ENCODE results near the gene AP3B2. TPM values are rescaled to one million over a fixed set of nuclear protein-coding genes. Genes with fewer than 3 reads are reported as not detected.

The AP3B2 gene
- total and polyA plus RNA-seq, 2 of the 4 experiments (the other 2 are of a cell fraction), result 0.14 TPM; not detected in 1

- WGBS, 2 experiments (ENCODE audit: extremely low coverage in 2 of 2, insufficient read length in 1 of 2), result 40% methylated on average over 1 of the region's 2 CpGs; no CpG with 5 or more reads in 1 of the 2 experiments
- Histone ChIP-seq H3K36me3 (ENCODE audit: control insufficient read depth, insufficient read depth, low read length) (no peaks in the 10 kb centered on the region), H2BK20ac (ENCODE audit: low read depth, low read length) (no peak overlapping the region), H3K56ac (ENCODE audit: extremely low read depth, insufficient read depth, low read length) (no peak overlapping the region), H3K9ac (ENCODE audit: low read depth, low read length) (no peak overlapping the region), H3K27me3 (ENCODE audit: control insufficient read depth, insufficient read depth, low read length) (peaks cover 13% of the 10 kb centered on the region), H3K23ac (ENCODE audit: low read depth, low read length) (no peak overlapping the region), H2AFZ (replicated peaks; ENCODE audit: low read length, poor library complexity) (no peak overlapping the region), H3K79me1 (ENCODE audit: low read depth in 1 of 2, low read length in 2 of 2) (no peaks in the 10 kb centered on the region), H2BK15ac (ENCODE audit: low read depth, low read length) (no peak overlapping the region), H2BK120ac (ENCODE audit: low read depth, low read length) (no peak overlapping the region), H2AK9ac (replicated peaks; ENCODE audit: low read depth, low read length, poor library complexity) (no peak overlapping the region), H3K4me1 (ENCODE audit: control insufficient read depth, insufficient read depth, low read length) (no peaks in the 10 kb centered on the region), H4K91ac (ENCODE audit: insufficient read depth, low read depth, low read length) (no peak overlapping the region), H2BK5ac (ENCODE audit: low read depth, low read length, poor library complexity, severe bottlenecking) (no peak overlapping the region), H3K14ac (replicated peaks; ENCODE audit: low read depth, low read length) (no peak overlapping the region), H3K27ac (ENCODE audit: insufficient read depth, low read length) (no peak overlapping the region), H4K20me1 (ENCODE audit: insufficient read depth, low read length) (no peaks in the 10 kb centered on the region), H4K5ac (ENCODE audit: low read depth, low read length) (no peak overlapping the region), H3K9me3 (ENCODE audit: control insufficient read depth, insufficient read depth, low read length) (no peaks in the 10 kb centered on the region), H3K4me3 (ENCODE audit: insufficient read depth, low read depth, low read length) (no peak overlapping the region), H3K4me2 (ENCODE audit: low read depth, low read length) (no peak overlapping the region), H2AK5ac (ENCODE audit: low read depth, low read length) (no peak overlapping the region), H3K18ac (ENCODE audit: low read depth, low read length) (no peak overlapping the region), H4K8ac (ENCODE audit: low read depth in 2 of 2, low read length in 2 of 2) (no peak overlapping the region), H3K4ac (ENCODE audit: low read depth, low read length) (no peak overlapping the region), H3K9me1 (ENCODE audit: insufficient read depth, low read length) (no peaks in the 10 kb centered on the region)
- DNase-seq (no peak), ATAC-seq (ENCODE audit: low read depth) (no peak)
- ChIA-PET POLR2A (ENCODE audit: unreplicated experiment) (no interaction called here), CTCF (no interaction called here)
- dilution Hi-C loops (cut with HindIII; ENCODE audit: low sequenced_read_pairs, unreplicated experiment), result no loop called here
- intact Hi-C loops (cut with micrococcal nuclease), result no loop called here
- in situ Hi-C loops (cut with MboI; ENCODE audit: low sequenced_read_pairs), result no loop called here
- TF ChIP-seq CHD1 (IDR thresholded peaks at IDR 0.05; ENCODE audit: low read depth, low read length) (no peak), POLR2A (IDR thresholded peaks at IDR 0.05; ENCODE audit: low read depth, low read length) (no peak), CEBPB (IDR thresholded peaks at IDR 0.05; ENCODE audit: low read depth, low read length) (no peak), RFX5 (IDR thresholded peaks at IDR 0.05; ENCODE audit: low read depth, low read length) (no peak), RCOR1 (IDR thresholded peaks at IDR 0.05; ENCODE audit: insufficient replicate concordance, low read length) (no peak), MAZ (IDR thresholded peaks at IDR 0.05; ENCODE audit: borderline replicate concordance, low read depth, low read length) (no peak), MXI1 (IDR thresholded peaks at IDR 0.05; ENCODE audit: borderline replicate concordance, low read depth, low read length) (no peak), MAFK (IDR thresholded peaks at IDR 0.05; ENCODE audit: low read depth, low read length) (no peak), NFE2L2 (IDR thresholded peaks at IDR 0.05; ENCODE audit: low read depth, low read length) (no peak), BHLHE40 (IDR thresholded peaks at IDR 0.05; ENCODE audit: low read depth, low read length) (no peak), SMC3 (IDR thresholded peaks at IDR 0.05; ENCODE audit: low read depth, low read length) (no peak), ELK1 (IDR thresholded peaks at IDR 0.05; ENCODE audit: borderline replicate concordance, low read depth, low read length) (no peak), FOS (IDR thresholded peaks at IDR 0.05; ENCODE audit: low read depth, low read length) (no peak), CTCF (conservative IDR thresholded peaks at IDR 0.05; ENCODE audit: low read depth, low read length) (no peak), RAD21 (IDR thresholded peaks at IDR 0.05; ENCODE audit: low read length) (no peak)
- TF ChIP-seq, protein P1, sequence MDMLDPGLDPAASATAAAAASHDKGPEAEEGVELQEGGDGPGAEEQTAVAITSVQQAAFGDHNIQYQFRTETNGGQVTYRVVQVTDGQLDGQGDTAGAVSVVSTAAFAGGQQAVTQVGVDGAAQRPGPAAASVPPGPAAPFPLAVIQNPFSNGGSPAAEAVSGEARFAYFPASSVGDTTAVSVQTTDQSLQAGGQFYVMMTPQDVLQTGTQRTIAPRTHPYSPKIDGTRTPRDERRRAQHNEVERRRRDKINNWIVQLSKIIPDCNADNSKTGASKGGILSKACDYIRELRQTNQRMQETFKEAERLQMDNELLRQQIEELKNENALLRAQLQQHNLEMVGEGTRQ (IDR thresholded peaks at IDR 0.05; ENCODE audit: low read depth, low read length), result no peak
- no TSS peak for BruUV-seq (replicated peaks)
Observed at GRCh38 chr15:82635798-82636197, 73.9 kb downstream of the AP3B2 start.

Measured in IMR-90 (cell line).